OCI-LY3 (cell line): ENCODE measurements around the gene BATF.

Experiments used
- EZH2phosphoT487 ChIP-seq: fragments of 200-600 bp; shearing (Covaris generic); IDR thresholded peaks from 2 replicates; pipeline ENCODE4 v1.6.1; 2018; ENCODE audit warnings: antibody characterized with exemption, mixed run types, low read depth
- TF ChIP-seq, protein P1 (sequence below): fragments of 200-600, 300-600 bp; sonication (generic); IDR thresholded peaks from 2 replicates; pipeline ENCODE4 v1.5.1; 2014; ENCODE audit warnings: antibody characterized with exemption, low read length, low read depth

DNA sequence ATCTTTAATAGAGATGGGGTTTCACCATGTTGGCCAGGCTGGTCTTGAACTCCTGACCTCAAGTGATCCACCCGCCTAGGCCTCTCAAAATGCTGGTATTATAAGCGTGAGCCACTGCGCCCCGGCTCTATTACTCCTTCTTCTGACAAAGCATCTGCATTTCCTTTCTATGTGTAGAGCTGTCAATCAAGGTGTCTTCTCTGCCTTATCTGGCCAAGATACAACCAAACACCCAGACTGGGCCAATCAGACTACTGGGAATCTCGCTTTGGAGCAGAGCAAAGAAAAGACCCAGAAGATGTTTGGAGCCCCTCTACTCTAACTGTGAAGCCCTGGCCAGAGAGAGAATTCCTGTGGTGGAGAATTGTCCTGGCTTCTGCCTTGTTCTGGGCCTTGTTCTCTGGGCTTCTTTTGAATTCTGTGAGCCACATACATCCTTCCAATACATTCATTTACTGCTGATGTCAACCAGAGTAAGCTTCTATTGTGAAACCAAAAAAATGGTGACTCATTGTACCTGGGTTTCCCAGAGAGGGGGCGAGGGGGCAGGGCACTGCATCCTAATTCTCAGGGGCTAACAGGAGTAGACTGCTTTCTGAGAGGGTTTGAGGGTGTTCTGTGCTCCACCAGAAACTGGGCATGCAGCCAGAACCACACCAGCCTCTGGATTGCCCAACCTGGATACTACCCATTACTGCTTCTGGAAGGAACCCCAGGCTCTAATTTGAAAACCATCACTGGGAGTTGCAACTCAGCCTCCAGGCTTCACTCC lies 37.4 kb downstream of the BATF start:
- TF ChIP-seq, protein P1, sequence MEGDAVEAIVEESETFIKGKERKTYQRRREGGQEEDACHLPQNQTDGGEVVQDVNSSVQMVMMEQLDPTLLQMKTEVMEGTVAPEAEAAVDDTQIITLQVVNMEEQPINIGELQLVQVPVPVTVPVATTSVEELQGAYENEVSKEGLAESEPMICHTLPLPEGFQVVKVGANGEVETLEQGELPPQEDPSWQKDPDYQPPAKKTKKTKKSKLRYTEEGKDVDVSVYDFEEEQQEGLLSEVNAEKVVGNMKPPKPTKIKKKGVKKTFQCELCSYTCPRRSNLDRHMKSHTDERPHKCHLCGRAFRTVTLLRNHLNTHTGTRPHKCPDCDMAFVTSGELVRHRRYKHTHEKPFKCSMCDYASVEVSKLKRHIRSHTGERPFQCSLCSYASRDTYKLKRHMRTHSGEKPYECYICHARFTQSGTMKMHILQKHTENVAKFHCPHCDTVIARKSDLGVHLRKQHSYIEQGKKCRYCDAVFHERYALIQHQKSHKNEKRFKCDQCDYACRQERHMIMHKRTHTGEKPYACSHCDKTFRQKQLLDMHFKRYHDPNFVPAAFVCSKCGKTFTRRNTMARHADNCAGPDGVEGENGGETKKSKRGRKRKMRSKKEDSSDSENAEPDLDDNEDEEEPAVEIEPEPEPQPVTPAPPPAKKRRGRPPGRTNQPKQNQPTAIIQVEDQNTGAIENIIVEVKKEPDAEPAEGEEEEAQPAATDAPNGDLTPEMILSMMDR, result no peak
- no peak for TF ChIP-seq EZH2phosphoT487
